Stimulated activated CD4-positive, alpha-beta T cell treated with anti-CD3 and anti-CD28 coated beads, Interleukin-15, amount 100 ng/mL, for 24 hours (primary cell): ENCODE data around the gene TOMM20L.
A peak's percentile ranks its signal among the peaks of the same experiment; 100 is the strongest.

ENCODE experiments used
- DNase-seq: peaks from one replicate; pipeline ENCODE4 v3.0.0-alpha.2; 2020

TOMM20L gene

DNA sequence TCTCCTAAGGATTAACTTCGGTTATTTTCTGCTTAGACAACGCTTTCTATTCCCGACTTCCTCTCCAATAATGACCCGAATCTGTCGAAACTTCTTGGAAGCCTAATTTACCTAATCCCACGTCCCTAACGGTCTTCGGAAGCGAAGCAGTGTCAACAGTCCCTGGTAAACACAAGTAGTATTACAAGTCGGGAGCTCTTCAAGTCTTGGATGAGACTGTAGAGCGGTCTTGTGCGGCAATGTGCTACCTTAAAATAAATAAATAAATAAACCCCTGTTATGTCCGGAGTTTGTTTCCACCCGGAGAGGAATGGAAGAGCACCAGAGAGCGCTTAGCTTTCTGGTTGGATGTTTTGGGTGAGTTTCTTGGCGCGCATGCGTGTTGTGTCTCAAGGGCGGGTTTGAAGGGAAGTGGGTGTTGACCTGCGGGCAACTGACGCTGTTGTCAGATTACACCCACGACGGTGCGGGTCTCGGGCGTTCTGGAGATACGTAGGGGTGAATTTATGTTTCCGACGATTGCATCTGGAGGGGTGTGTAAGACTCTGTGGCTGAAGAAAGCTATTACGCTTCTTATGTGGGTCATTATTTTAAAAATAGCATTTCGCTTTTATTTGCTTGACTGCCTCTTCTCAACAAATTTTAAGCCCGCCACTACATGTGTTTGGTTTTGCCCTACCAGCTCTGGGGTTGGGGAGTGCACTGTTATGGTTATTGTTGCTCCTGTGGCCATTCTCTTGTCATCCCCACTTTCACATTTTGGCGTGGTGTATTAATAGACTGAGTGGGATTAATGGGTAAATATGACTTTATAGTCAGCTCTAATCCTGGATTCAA, 31.8 kb downstream of the TOMM20L start, which contains the start of the genes KIAA0586 and TIMM9:
Gene KIAA0586, plus strand, starts transcription at position 439 of the 837 bp plus-strand sequence. CDS start 546 bp downstream, outside the sequence.
Gene TIMM9, minus strand, starts transcription at position 251 of the 837 bp plus-strand sequence. CDS start 15,586 bp downstream, outside the sequence.
- peak; percentile 97 for DNase-seq

DNA sequence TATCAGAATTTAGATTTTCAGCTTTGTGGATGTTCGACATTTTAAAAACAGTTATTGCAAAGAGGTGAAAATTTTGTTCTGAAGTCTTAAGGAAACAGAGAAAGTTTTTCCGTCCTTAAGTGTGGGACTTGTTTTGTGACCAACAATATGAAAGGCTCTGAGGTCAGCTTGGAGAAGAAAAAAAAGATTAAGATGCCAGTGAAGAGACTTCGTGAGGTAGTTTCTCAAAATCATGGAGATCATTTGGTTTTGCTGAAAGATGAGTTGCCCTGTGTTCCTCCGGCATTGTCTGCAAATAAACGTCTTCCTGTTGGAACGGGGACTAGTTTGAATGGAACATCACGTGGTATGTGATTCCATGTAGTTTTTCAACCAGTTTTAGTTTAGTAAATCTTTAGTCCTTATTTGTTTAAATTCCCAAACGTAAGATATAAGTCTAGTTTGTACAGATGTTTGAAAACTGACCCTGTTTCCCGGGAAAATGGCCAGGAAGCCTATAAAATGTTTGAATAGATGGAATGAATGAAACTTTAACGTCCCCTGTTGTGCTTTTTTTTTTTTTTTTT, 32.5 kb downstream of the TOMM20L start:
- peak; percentile 17 for DNase-seq

DNA sequence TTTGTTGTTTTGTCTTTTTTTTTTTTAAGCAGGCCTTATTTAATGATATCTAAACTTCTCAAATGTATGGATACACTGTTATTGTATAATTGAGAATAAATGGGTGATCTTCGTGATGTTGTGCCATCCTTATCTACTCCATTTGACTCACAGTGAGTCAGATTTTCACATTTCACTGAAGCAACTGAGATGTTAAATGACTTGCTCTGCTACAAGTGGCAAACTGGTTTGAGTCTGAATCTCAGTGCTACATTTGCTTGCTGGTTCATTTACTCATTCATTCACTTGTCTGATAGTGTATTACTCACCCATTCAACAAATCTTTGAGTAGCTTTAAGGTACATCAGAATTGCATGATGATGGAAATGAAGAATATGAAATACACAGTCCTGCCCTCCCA, 34.4 kb downstream of the TOMM20L start:
- no peak for DNase-seq

DNA sequence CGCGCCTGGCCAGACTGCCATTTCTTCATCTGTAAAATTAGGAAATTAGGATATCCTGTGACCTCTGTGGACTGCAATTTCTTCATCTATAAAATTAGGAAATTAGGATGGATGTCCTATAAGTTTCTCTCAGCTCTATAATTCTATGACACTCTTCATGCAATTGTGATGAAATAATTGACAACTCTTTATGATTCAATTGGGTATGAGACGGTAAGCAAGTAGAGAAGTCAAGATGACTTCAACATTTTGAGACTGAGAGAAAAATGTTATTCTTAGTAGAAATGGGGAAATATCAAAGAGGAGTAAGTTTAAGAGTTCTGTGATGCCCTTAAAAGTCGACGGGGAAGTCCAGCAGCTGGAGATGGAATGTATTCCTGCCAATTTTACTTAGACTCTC, 43.7 kb downstream of the TOMM20L start:
- no peak for DNase-seq

DNA sequence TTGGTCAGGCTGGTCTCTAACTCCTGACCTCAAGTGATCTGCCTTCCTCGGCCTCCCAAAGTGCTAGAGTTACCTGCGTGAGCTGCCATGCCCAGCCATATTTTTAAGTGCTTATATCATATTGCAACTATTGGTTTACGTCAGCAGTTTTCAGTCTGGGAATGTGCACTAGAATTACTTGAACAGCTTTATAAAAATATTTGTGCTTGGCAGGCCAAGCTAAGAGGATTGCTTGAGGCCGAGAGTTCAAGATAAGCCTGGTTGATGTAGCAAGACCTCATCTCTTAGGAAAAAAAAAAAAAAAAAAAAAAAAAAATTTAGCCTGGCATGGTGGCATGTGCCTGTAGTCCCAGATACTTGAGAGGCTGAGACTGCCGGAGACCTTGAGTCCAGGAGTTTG, 48.9 kb downstream of the TOMM20L start:
- no peak for DNase-seq

DNA sequence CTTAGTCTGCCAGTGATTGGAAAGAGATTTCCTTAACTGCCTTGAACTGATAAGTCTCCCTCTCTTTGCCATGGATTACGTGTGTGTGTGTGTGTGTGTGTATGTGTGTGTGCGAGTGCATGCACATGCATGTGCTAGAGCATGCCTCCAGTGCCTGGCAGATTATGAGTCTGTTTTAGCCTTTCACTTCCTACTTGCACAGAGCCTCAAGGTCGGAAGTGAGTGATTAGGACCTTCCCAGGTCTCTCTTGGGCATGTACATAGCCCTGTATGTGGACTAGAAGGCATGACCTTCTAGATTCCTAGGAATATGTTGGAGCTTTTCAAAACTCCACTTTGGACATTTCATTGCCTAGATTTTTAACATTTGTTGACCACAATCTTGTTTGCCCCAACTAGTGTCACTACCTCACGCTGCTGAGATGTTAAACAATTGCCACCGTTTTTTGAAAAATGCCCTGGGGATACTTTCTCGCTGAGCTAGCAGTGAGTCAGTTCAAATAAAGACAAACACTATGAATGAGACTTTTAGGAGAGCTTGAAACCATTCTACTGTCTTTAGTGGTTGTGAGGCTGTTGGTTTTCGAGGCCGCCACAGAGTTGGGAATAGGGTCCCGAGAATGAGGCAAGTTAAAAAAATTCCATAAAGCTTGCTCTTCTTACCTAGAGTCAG, 60.0 kb downstream of the TOMM20L start:
- DNase-seq, result no peak
